Posterior vena cava (tissue), 2 donors: ENCODE data around the gene IL17RA. TPM values are rescaled to one million over a fixed set of nuclear protein-coding genes. Genes with fewer than 3 reads are reported as not detected.
A peak's percentile ranks its signal among the peaks of the same experiment; 100 is the strongest.

Experiments
- DNase-seq: peaks from one replicate; pipeline ENCODE4 v3.0.0-alpha.2; 2020; ENCODE audit warnings: low spot score
- intact Hi-C, 2 donors: fragments of 100-400 bp; cut with DNase I; formaldehyde crosslinking; loops; one replicate each; pipeline versions ENCODE4 v1.14.1 to v1.14.2; 2022 to 2023
- total RNA-seq, 2 donors: library from RNA; stranded (reverse); fragmentation: NEBNext Ultra II Directional; extraction: Animal tissue kit (Norgen Biotek cat#: 25700); gene quantifications; one replicate each; pipeline ENCODE4 v1.2.1, GENCODE V29; 2021
- donor health status: DM: yes; HTN: yes; CAD: no.
- donor health status: DM: yes; HTN: yes; CAD: no.

IL17RA gene
- total RNA-seq, 2 donors from 2014 or later = 11.5 to 21.8 TPM

GRCh38 chr22:17077255-17077654 is 7.5 kb upstream of the IL17RA start:
- DNase-seq = no peak
- intact Hi-C loops = no loop called here

- intact Hi-C loops = no loop called here
- DNase-seq = no peak
These were observed 5.2 kb upstream of the IL17RA start for GRCh38 chr22:17079572-17079971.

- DNase-seq = peak; percentile 15
- intact Hi-C loops = loop anchor here in 1 of 2 donors (10.0 kb wide), 1 partner anchor 412 kb away; no protein-coding TSS in a partner anchor
These were observed 1.5 kb upstream of the IL17RA start for GRCh38 chr22:17083255-17083654.

GRCh38 chr22:17083811-17084441 is 874 bp upstream of the IL17RA start:
- DNase-seq = peak; percentile 79
- intact Hi-C loops = loop anchor here in 1 of 2 donors (10.0 kb wide), 1 partner anchor 411 kb away; no protein-coding TSS in a partner anchor

GRCh38 chr22:17085277-17086181 is 729 bp downstream of the IL17RA start:
- intact Hi-C loops = loop anchor here in 1 of 2 donors (10.0 kb wide), 1 partner anchor 409 kb away; no protein-coding TSS in a partner anchor
- DNase-seq = peak; percentile 85

GRCh38 chr22:17086296-17086695 is 1.5 kb downstream of the IL17RA start:
- DNase-seq = peak; percentile 70
- intact Hi-C loops = loop anchor here in 1 of 2 donors (10.0 kb wide), 1 partner anchor 409 kb away; no protein-coding TSS in a partner anchor

GRCh38 chr22:17086788-17087497 is 2.1 kb downstream of the IL17RA start:
- peak; percentile 82 for DNase-seq
- intact Hi-C loops = loop anchor here in 1 of 2 donors (10.0 kb wide), 1 partner anchor 408 kb away; no protein-coding TSS in a partner anchor

- peak; percentile 30 for DNase-seq
- intact Hi-C loops = loop anchor here in 1 of 2 donors (10.0 kb wide), 1 partner anchor 407 kb away; no protein-coding TSS in a partner anchor
These were observed 2.8 kb downstream of the IL17RA start for GRCh38 chr22:17087498-17088131.

GRCh38 chr22:17090550-17090949 is 5.8 kb downstream of the IL17RA start:
- intact Hi-C loops = no loop called here
- no peak for DNase-seq

GRCh38 chr22:17091851-17092250 is 7.1 kb downstream of the IL17RA start:
- DNase-seq = peak; percentile 31
- intact Hi-C loops = no loop called here

GRCh38 chr22:17093081-17093480 is 8.3 kb downstream of the IL17RA start:
- intact Hi-C loops = no loop called here
- no peak for DNase-seq

- peak; percentile 7 for DNase-seq
- intact Hi-C loops = no loop called here
These were observed 10.7 kb downstream of the IL17RA start for GRCh38 chr22:17095538-17095937.

GRCh38 chr22:17096071-17096470 is 11.3 kb downstream of the IL17RA start:
- intact Hi-C loops = no loop called here

GRCh38 chr22:17097062-17097461 is 12.3 kb downstream of the IL17RA start:
- no peak for DNase-seq
- intact Hi-C loops = no loop called here

More at GRCh38 chr22:17096071-17096470, 11.3 kb downstream of the IL17RA start:
- peak; percentile 3 for DNase-seq

GRCh38 chr22:17097701-17098100 is 12.9 kb downstream of the IL17RA start:
- DNase-seq = peak; percentile 57
- intact Hi-C loops = no loop called here

GRCh38 chr22:17098379-17098819 is 13.6 kb downstream of the IL17RA start:
- intact Hi-C loops = no loop called here
- peak; percentile 59 for DNase-seq

- intact Hi-C loops = no loop called here
- DNase-seq = peak; percentile 44
These were observed 15.8 kb downstream of the IL17RA start for GRCh38 chr22:17100621-17101020.

GRCh38 chr22:17101475-17102296 is 16.9 kb downstream of the IL17RA start:
- peak; percentile 35 for DNase-seq
- intact Hi-C loops = no loop called here
